Ectodermal cell (in vitro differentiated cells): ENCODE results near the gene LBHD1.

Experiments
- H3K27ac ChIP-seq: 2 replicates; pipeline ENCODE4 v1.7.0; 2013; ENCODE audit warnings: mild to moderate bottlenecking, low read depth, low read length; ENCODE audit not compliant: insufficient read depth, poor library complexity, severe bottlenecking
- H3K27me3 ChIP-seq: 2 replicates; pipeline ENCODE4 v1.7.0; 2013; ENCODE audit warnings: mild to moderate bottlenecking, low read length; ENCODE audit not compliant: insufficient read depth, control insufficient read depth, poor library complexity, severe bottlenecking
- H3K36me3 ChIP-seq: one replicate; pipeline ENCODE4 v1.7.0; 2013; ENCODE audit warnings: low read length; ENCODE audit not compliant: control insufficient read depth, insufficient read depth
- H3K4me1 ChIP-seq: one replicate; pipeline ENCODE4 v1.7.0; 2013; ENCODE audit warnings: low read length; ENCODE audit not compliant: control insufficient read depth, insufficient read depth
- H3K4me3 ChIP-seq: 2 replicates; pipeline ENCODE4 v1.7.0; 2013; ENCODE audit warnings: low read depth, low read length, control low read depth; ENCODE audit not compliant: insufficient read depth
- H3K9me3 ChIP-seq: 2 replicates; pipeline ENCODE4 v1.7.0; 2013; ENCODE audit warnings: mild to moderate bottlenecking, low read length, moderate library complexity; ENCODE audit not compliant: control insufficient read depth
- WGBS, 2 experiments: methylation state at CpG; one replicate each; pipeline ENCODE4 v1.1.7; 2013; ENCODE audit warnings: missing lambda C conversion rate in 2 of 2; 5-methylcytosine and 5-hydroxymethylcytosine counted together

The LBHD1 gene

GRCh38 chr11:62647609-62648005 lies 24.5 kb downstream of the LBHD1 start:
- no peaks in the 10 kb centered on the region for H3K27me3 ChIP-seq
- no peaks in the 10 kb centered on the region for H3K9me3 ChIP-seq
- no peak overlapping the region for H3K27ac ChIP-seq
- no peak overlapping the region for H3K4me3 ChIP-seq
- H3K4me1 ChIP-seq = no peaks in the 10 kb centered on the region
- peaks cover 17% of the 10 kb centered on the region for H3K36me3 ChIP-seq
- 95 to 96% methylated on average over 6 of the region's 6 CpGs for WGBS, 2 experiments

GRCh38 chr11:62646825-62647608 lies 25.1 kb downstream of the LBHD1 start:
- 79 to 81% methylated on average over 32 of the region's 32 CpGs for WGBS, 2 experiments
- Histone ChIP-seq H3K36me3 (peaks cover 17% of the 10 kb centered on the region), H3K27me3 (no peaks in the 10 kb centered on the region), H3K27ac (no peak overlapping the region), H3K9me3 (no peaks in the 10 kb centered on the region), H3K4me1 (no peaks in the 10 kb centered on the region), H3K4me3 (no peak overlapping the region)

GRCh38 chr11:62645946-62646824 lies 25.9 kb downstream of the LBHD1 start, which contains the start of gene GANAB:
TSS of gene GANAB (minus strand) at chr11:62646613. CDS start at chr11:62646599, 14 bp downstream.
- Histone ChIP-seq H3K36me3 (peaks cover 17% of the 10 kb centered on the region), H3K9me3 (no peaks in the 10 kb centered on the region), H3K4me3 (peak within 1 kb of the TSS; percentile 87), H3K27ac (peak within 1 kb of the TSS; percentile 91), H3K27me3 (no peaks in the 10 kb centered on the region), H3K4me1 (no peaks in the 10 kb centered on the region)
- 0 to 1% methylated on average over 73 of the region's 73 CpGs for WGBS, 2 experiments

GRCh38 chr11:62645671-62645945 lies 26.5 kb downstream of the LBHD1 start:
- Histone ChIP-seq H3K36me3 (peaks cover 17% of the 10 kb centered on the region), H3K27ac (peak overlapping the region; percentile 91), H3K9me3 (no peaks in the 10 kb centered on the region), H3K27me3 (no peaks in the 10 kb centered on the region), H3K4me1 (no peaks in the 10 kb centered on the region), H3K4me3 (peak overlapping the region; percentile 87)
- WGBS, 2 experiments = 37 to 42% methylated on average over 11 of the region's 11 CpGs

GRCh38 chr11:62644220-62644619 lies 27.8 kb downstream of the LBHD1 start:
- H3K27me3 ChIP-seq = no peaks in the 10 kb centered on the region
- no peaks in the 10 kb centered on the region for H3K9me3 ChIP-seq
- H3K4me3 ChIP-seq = no peak overlapping the region
- WGBS, 2 experiments = 94 to 96% methylated on average over 8 of the region's 8 CpGs
- no peaks in the 10 kb centered on the region for H3K4me1 ChIP-seq
- H3K27ac ChIP-seq = no peak overlapping the region
- peaks cover 11% of the 10 kb centered on the region for H3K36me3 ChIP-seq

- no peak overlapping the region for H3K27ac ChIP-seq
- no peaks in the 10 kb centered on the region for H3K4me1 ChIP-seq
- H3K36me3 ChIP-seq = peaks cover 79% of the 10 kb centered on the region
- no peaks in the 10 kb centered on the region for H3K9me3 ChIP-seq
- no peak overlapping the region for H3K4me3 ChIP-seq
- no peaks in the 10 kb centered on the region for H3K27me3 ChIP-seq
- WGBS, 2 experiments = 95 to 96% methylated on average over 6 of the region's 6 CpGs
Measured at GRCh38 chr11:62632492-62632891, 39.6 kb downstream of the LBHD1 start.

GRCh38 chr11:62627713-62628112 lies 44.4 kb downstream of the LBHD1 start:
- no peak overlapping the region for H3K4me3 ChIP-seq
- WGBS, 2 experiments = 91 to 92% methylated on average over 3 of the region's 3 CpGs
- H3K4me1 ChIP-seq = no peaks in the 10 kb centered on the region
- peaks cover 63% of the 10 kb centered on the region for H3K36me3 ChIP-seq
- H3K27me3 ChIP-seq = no peaks in the 10 kb centered on the region
- H3K27ac ChIP-seq = no peak overlapping the region
- no peaks in the 10 kb centered on the region for H3K9me3 ChIP-seq

- H3K27me3 ChIP-seq = no peaks in the 10 kb centered on the region
- no peak overlapping the region for H3K4me3 ChIP-seq
- H3K36me3 ChIP-seq = peaks cover 19% of the 10 kb centered on the region
- peaks cover 10% of the 10 kb centered on the region for H3K4me1 ChIP-seq
- H3K27ac ChIP-seq = peak overlapping the region; percentile 66
- WGBS, 2 experiments = 90 to 92% methylated on average over 6 to 7 of the region's 7 CpGs
- H3K9me3 ChIP-seq = no peaks in the 10 kb centered on the region
Measured at GRCh38 chr11:62622476-62623089, 49.5 kb downstream of the LBHD1 start.

- Histone ChIP-seq H3K27ac (peak within 1 kb of the TSS; percentile 66), H3K4me3 (peak within 1 kb of the TSS; percentile 69), H3K9me3 (no peaks in the 10 kb centered on the region), H3K36me3 (peaks cover 13% of the 10 kb centered on the region), H3K27me3 (no peaks in the 10 kb centered on the region), H3K4me1 (peaks cover 10% of the 10 kb centered on the region)
- WGBS, 2 experiments = 2 to 3% methylated on average over 77 of the region's 77 CpGs
Measured at GRCh38 chr11:62621567-62622470, 50.2 kb downstream of the LBHD1 start, which contains the start of gene B3GAT3. TSS of gene B3GAT3 (minus strand) at chr11:62621986. CDS start at chr11:62621947, 39 bp downstream.
